ENCODE data around the gene NXT1.

GRCh38 chr20:23374441-23374840, 23.9 kb downstream of the NXT1 start:
- no peak for TF ChIP-seq CTCF (IDR thresholded peaks at IDR 0.05 in 8 of 11, conservative IDR thresholded peaks at IDR 0.05 in 3 of 11)
- TF ChIP-seq POLR2A (IDR thresholded peaks at IDR 0.05): no peak
